ENCODE results near the gene CATSPER3. TPM values are rescaled to one million over a fixed set of nuclear protein-coding genes. Genes with fewer than 3 reads are reported as not detected.
A peak's percentile ranks its signal among the peaks of the same experiment; 100 is the strongest.

The CATSPER3 gene
- total RNA-seq, 1 donor from 2014 or later, result 0.61 TPM

DNA sequence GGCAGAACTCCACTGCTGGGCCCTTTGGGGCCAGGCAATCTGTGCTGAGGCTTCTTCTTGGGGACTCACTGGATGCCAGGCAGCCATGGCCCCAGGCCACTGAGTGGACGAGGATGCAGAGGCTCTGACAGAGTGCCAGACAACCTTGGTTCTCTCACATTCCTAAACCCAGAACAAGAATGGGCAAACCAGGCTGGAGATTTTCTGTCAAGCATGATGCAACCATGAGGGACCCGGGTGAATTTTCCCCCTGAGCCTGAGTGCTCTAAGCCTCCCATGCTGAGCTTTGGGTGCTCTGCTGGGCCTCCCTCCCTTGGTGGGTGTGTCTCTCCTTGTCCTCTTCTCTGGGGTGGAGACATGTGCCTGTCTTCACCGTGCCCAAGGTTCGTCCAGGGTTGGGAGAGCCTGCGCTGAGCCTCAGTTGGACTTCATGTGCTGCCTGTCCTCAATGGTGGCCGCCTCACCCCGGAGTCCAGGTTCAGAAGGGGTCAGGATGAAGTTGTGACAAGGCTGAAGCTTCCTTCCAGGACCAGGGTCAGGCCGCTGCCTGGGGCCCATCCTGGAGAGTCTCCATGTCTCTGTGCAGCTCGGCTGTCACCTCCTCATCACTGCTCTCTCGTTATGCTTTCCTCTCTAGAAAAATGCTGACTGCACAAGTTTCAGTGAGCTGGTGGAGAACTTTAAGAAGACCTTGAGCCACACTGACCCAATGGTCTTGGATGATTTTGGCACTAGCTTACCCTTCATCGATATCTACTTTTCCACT, 42.2 kb downstream of the CATSPER3 start:
- DNase-seq (ENCODE audit: low spot score), result peak; percentile 78

- DNase-seq (ENCODE audit: low spot score), result peak; percentile 68
These were observed 43.0 kb downstream of the CATSPER3 start for GRCh38 chr5:135010502-135011354.

GRCh38 chr5:135011355-135012032, 43.8 kb downstream of the CATSPER3 start:
- DNase-seq (ENCODE audit: low spot score), result peak; percentile 85

DNA sequence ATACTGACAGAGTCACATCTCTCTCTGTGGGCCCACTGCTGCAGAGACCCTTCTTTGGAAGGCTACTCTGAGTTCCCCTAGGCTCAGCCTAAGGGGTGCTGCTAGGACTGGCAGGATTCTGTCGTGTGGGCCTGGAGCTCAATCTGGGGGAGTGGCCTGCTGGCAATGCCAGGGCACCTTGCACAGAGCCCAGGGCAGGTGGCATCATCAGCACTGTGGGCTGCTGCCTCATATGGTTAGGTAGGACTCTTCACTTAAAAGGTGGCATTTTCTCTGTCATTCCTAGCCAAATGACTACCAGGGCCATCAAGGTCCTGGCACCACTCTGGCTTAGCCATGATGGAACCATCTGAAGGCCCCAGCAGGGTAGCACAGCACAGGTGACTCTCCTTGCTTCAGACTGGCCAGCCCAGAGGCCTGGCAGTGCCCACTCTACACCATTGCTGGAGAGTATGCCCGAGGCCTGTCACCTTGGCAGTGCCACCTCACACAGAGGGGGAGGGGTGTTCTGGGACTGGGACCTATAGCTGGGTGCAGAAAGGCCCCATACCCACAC, 44.4 kb downstream of the CATSPER3 start:
- peak; percentile 51 for DNase-seq (ENCODE audit: low spot score)

DNA sequence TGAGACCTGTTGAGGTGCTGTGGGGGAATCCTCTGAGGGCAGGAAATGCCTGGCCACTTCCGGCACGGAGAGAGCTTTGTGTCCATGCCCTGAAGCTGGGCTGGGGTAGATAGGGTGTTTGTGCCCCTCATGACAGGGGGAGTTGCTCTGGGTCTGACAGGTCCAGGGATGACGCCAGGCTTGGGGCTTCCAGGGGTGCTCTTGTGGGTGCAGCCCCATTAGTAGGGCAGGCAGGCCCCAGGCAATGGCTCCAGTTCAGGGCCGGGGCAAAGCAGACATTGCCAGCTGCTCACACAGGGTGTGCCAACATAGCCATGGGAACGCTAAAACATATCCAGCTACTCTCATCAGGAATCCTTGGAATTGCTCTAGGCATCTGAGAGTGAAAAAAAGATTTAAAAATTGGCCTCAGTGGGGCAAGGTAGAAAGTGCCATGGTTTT, 45.3 kb downstream of the CATSPER3 start:
- peak; percentile 59 for DNase-seq (ENCODE audit: low spot score)

DNA sequence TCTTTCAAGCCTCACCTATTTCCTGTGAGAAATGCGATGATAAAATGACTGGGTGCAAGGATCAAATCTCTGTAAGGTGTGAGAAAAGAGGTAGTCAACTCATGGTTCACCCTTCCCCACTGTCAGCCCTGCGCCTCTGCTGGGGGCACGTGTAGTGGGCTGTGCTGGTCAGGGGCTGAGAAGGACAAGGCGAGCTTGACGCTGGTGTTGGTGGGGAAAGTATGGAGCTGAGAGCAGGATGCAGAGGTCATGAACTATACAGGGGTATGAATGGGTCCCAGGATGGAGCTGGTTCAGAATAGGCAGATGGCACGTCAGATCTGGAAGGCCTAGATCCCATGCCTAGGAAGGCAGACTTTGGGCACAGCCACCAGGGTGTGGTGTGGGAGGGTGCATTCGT, 45.7 kb downstream of the CATSPER3 start:
- peak; percentile 53 for DNase-seq (ENCODE audit: low spot score)

DNA sequence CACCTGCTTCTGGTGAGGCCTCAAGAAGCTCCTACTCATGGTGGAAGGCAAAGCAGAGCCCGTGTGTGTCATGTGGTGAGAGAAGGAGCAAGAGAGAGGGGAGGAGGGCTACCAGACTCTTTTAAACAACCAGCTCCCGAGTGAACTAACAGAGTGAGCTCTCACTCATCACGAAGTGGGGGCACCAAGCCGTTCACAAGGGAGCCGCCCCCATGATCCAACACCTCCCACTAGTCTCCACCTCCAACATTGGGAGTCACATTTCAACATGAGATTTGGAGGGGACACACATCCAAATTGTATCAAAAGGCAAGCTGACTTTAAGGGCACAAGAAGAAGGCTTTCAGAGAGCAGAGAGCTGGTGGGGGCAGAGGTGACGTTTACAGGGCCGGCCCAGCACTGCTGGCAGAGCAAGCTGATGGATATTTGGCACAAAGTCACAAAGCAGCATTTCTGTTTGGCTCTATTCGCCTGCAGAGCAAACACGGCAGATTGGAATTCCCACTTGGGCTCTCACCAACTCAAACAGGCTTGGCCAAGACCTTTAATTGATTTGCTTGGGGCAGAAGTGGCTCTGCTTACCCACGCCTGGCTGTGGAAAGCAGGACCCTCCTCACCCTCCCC, 46.4 kb downstream of the CATSPER3 start:
- peak; percentile 60 for DNase-seq (ENCODE audit: low spot score)

DNA sequence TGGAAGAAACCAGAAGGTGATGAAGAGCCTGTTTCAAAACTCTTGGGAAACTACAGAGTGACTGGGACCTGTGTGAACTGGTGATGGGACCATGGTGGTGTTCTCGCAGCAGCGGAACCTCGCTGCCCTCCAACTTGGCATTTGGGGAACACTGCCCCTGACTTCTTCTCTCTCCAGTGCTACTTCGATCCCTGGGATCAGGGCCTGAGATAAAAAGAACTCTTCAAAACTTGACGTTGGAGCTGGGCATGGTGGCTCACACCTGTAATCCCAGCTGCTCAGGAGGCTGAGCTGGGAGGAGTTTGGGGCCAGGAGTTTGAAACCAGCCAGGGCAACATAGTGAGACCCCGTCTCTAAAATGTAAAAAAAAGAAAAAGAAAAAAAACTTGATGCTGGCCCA, 48.2 kb downstream of the CATSPER3 start:
- peak; percentile 51 for DNase-seq (ENCODE audit: low spot score)

DNA sequence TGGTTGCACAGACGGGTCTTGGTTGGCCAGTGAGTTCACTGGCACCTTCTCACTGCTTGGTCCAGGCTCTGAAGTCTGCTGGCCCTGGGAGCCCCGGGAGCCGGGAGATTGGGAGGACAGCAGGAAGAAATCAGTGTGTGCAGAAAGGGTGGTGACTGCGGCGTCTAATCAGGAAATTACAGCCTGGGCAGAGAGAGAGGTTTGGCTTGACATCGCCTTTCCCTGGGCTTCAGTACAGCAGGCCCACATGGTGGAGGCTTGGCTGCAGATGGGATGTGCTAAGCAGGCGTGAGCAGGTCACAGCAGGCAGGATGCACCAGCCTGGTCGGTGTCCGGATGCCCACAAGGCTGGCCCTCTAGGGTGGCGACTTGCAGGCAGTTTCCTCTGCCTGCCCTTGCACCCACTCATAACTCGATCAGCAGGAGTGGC, 49.2 kb downstream of the CATSPER3 start:
- DNase-seq (ENCODE audit: low spot score), result peak; percentile 73

GRCh38 chr5:135018457-135018856, 50.8 kb downstream of the CATSPER3 start:
- DNase-seq (ENCODE audit: low spot score), result peak; percentile 57

GRCh38 chr5:135019314-135019713, 51.6 kb downstream of the CATSPER3 start:
- peak; percentile 81 for DNase-seq (ENCODE audit: low spot score)

GRCh38 chr5:135020111-135020895, 52.6 kb downstream of the CATSPER3 start:
- DNase-seq (ENCODE audit: low spot score), result peak; percentile 72

- no peak for DNase-seq (ENCODE audit: low spot score)
These were observed 57.4 kb downstream of the CATSPER3 start for GRCh38 chr5:135024956-135025729.

DNA sequence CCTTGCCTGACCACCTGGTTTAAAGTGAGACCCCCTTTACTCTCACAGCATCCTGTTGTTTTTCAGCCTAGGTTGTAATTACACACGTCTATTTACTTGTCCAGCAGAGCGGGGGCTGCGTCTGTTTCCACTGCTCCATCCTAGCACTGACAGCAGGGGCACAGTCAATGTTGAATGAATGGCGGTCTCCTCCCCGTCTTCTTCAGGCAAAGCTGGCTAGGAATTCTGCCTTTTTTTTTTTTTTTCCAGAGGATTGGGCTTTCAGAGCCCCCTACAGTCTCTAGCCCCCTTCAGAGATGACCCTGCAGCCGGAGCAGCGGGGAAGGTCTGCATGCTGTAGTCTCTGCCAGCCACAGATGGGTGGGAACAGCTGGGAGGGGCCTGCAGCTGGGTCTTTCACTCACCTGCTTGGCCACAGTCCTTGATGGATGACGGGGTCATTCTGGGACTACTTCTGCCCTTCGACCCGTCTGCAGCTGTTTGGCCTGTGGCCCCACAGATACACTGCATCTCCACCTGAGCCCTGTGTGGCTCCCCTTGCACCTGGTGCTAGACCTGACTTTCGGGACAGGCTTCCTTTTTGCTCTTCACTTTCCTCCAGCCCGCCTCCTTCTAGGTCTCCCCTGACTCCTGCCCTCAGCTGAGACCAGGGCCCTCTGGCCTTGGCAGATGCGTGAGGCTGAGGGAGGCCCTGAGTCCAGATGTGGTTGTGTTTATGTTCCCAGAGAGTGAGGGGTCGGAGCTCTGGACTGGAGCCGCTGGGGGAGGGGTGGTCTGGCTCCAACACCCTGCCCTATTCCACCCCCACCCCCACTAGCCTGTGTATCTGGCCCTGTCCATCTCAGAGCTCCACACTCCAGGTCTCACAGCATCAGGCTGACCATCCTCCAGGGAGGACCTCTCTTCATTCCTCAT, 58.3 kb downstream of the CATSPER3 start:
- no peak for DNase-seq (ENCODE audit: low spot score)

- DNase-seq (ENCODE audit: low spot score), result no peak
These were observed 59.0 kb downstream of the CATSPER3 start for GRCh38 chr5:135026645-135027265.

DNA sequence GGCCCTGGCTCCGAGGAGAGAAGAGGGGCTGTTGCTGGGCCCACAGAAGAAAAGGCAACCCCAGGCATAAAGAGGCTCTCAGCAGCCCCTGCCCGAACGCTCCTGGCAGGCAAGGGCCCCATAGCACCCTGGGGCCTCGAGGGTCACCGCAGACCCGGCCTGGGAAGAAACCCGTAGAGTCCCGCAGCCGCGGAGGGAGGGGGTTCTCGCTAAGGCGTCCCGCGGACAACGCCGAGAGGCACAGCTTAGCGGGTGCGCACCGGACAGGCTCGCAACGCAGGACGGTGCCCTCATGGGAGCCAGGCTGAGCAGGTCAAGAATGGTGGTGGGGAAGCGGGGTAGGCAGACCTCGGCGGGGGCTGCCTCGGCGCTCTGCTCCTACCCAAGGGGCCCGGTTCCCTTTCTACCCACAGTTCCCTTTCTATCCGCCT, 59.6 kb downstream of the CATSPER3 start:
- no peak for DNase-seq (ENCODE audit: low spot score)
